SH-SY5Y (cell line): ENCODE results near the gene KLF14.

Experiments
- GATA2 ChIP-seq: IDR thresholded peaks from 2 replicates; pipeline ENCODE4 v1.6.1; 2011; ENCODE audit warnings: mild to moderate bottlenecking, low read depth, low read length
- GATA3 ChIP-seq: IDR thresholded peaks from 2 replicates; pipeline ENCODE4 v1.6.1; 2011; ENCODE audit warnings: low read depth, mild to moderate bottlenecking, low read length, moderate library complexity

KLF14 gene

DNA sequence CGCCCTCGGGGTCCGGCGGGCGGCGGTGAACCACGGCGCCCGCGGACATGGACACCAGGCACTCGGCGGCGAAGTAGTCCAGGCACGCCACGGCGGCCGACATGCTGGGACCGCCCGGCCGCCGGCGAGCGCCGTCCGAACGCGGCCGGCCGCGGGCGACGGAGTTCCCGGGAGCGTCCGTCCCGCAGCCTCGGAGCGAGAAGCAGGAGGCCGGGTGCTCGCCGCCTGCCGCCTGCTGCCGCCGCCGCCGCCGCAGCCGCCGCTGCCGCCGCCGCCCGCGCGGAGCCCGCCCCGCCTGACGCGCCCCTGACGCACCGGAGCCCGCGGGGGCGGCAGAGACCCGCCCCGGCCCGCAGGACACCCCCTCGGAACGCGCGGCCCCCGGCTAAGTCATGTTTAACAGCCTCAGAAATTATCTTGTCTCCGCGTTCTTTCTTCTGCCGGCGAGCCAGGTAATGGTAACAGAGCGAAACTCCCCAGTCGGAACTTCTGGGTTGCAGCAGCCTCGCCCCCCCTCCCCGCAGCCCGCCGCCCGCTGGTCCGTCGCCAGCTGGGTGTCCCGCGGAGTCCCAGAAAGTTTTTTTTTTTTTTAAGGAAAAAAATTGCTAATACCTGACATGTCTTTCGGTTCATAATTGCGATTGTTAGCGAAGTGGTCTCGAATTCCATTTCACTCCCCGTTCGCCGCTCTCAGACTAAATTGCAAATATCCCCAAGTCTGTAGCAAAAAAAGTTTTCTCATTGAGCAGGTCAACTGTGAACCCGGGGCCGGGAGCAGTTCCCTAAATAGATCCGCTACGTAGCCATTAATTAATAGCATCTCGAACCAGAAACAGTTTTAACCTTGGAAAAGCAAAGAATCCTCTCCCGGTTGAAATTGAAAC is at the start of gene KLF14:
Gene KLF14 (minus strand): TSS at position 277 of the 884 bp plus-strand sequence. CDS start 174 bp downstream, at position 103.
- no peak for TF ChIP-seq GATA3
- no peak for TF ChIP-seq GATA2

DNA sequence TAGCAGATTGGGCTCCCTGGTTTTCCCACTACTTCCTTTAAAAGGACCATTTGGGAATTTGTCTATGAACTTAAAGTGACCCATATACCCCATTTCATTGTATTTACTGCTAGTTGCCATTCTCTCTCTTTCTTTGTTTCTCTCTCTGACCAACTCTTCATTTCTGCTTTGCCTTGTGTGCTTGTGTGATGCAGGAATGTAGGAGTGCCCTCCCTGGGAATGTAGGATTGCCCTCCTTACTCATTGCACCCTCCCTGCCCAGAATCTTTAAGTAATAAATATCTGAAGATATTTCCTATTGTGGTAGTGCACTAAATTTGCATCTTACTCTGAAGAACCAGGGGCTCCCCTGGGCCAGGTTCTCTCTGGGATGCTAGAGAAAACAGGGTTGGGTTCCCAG is 47.3 kb upstream of the KLF14 start:
- TF ChIP-seq GATA3 (no peak), GATA2 (no peak)

DNA sequence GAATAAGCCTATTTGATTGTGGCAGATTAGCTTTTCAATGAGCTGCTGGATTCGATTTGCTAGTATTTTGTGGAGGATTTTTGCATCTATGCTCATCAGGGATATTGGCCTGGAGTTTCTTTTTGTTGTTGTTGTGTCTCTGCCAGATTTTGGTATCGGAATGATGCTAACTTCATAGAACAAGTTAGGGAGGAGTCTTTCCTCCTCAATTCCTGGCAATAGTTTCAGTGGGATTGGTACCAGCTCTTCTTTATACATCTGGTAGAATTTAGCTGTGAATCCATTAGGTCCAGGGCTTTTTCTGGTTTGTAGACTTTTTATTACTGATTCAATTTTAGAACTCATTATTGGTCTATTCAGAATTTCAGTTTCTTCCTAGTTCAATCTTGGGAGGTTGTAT is 43.4 kb upstream of the KLF14 start:
- TF ChIP-seq GATA2 = no peak
- no peak for TF ChIP-seq GATA3

DNA sequence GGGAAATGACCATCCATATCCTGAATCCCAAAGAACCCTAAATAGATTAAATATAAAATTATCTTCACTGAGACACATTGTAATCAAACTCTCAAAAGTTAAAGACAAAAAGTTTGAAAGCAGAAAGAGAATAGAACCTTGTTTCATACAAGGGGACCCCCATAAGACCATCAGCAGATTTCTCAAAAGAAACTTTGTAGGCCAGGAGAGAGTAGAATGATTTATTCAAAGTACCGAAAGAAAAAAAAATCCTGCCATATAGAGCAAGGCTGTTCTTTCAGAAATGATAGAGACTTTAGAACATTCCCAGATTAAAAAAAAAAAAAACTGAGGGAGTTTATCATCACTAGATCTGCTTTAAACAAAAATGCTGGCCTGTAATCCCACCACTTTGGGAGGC is 34.8 kb upstream of the KLF14 start:
- no peak for TF ChIP-seq GATA2

DNA sequence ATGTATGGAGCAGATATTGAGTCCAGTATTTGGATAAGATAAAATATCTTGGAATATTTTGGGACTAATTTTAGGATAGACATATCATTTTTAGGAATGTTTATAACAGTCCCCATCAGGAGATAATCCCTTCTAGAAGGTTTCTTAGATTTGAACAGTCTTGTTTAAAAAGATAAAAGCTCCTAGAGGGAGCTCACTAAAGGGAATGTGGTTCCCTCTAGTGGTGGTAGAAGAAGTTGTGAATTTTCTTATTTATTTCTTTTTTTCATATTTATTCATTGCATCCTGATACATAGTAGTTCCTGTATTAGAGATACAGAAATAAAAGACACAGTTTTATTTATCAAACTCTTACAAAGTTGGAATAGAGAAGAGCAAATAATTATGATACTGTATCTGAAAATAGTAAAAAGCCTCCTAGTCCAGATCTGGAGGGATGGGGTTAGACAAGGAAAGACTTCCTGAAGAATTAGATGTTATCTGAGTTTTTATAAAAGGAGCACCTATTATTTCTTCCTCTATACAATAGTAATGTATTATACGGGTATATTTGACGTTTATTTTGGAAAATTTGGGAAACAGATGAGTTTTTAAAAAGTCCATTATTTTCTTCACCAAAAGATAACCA is 24.5 kb upstream of the KLF14 start:
- no peak for TF ChIP-seq GATA3
- TF ChIP-seq GATA2 = no peak

DNA sequence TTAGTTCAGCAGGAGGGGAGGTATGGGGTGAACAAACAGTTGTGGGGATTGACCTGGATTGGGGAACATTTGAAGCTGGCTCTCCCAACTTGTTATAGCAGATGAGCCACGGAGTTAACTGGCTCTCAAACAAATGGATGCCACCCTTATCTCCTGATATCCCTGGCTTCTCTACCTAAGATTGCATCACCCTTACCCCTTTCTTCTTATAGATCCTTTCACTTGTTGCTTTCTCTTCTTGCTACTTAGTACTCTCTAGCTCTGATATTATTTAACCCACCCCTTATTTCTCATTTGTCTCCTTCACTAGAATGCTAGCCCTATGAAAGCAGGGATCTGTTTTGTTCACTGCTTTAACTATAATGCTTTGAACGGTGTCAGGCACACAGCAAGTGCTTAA is 22.3 kb upstream of the KLF14 start:
- TF ChIP-seq GATA3 = no peak
- no peak for TF ChIP-seq GATA2

DNA sequence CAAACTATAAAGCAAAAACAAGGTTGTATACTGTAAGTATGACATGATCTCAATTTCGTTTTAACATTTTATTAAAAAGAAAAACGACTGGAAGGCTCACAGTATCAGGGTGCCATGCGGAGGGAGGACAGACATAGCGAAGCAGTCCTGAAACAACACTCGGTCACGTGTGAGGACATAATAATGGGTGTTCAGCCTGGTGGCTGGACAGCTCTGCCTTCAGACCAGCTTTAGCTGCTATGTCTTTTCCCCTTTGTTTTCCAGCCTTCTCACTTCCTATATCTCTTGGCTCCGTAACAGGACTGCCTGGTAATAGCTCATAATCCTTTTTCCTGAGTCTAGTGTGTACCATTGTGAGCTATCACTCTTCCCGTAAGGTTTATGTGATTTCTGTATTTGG is 18.4 kb upstream of the KLF14 start:
- no peak for TF ChIP-seq GATA3
- TF ChIP-seq GATA2 = no peak

DNA sequence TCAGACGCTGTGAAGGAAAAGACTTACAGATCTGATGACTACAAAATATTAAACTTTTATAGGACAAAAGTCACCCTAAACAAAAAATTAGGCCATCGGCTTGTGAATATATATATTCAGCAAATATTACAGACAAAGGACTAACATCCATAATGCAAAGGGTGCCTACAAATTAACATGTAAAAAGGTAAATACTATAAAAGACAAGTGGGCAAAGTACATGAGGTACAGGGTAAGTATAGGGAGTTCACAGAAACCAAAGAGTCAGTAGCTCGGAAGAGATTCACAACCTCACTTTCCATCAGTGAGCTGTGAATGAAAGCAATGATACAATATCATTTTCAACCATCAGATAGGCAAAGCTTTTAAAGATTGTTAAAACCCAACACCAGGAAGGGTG is 16.7 kb upstream of the KLF14 start:
- TF ChIP-seq GATA2 = no peak
- no peak for TF ChIP-seq GATA3

DNA sequence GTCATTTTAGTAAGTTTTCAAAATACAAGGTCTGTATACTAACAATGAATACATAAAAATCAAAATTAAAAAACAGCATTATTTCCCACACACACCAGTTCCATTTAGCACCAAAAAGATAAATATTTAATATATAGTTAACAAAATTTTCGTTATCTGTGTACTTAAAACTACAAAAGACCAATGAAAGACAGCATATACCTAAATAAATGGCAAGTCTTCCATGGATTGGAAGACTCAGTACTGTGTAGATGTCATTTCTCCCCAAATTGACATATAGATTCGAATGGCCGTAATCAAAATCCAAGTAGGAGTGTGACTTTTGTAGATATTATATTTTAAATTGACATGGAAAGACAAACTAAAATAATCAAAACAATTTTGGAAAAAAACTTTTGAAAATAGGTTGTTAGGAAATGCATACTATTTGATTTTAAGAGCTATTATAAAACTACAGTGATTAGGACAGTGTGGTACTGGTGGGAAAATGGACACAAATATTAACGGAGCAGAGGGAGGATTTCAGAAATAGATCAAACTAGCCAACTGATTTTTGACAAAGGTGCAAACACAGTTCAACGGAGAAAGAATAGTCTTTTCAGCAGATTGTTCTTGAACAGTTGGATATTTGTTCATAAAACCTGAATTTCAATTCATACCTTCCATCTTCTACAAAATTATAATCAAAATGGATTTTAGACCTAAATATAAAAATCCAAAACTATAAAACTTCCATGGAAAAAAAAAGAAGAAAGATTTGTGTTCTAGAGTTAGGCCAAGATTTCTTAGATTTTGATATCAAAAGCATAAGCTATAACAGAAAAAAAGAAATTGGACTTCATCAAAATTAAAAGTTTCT is 14.8 kb upstream of the KLF14 start:
- TF ChIP-seq GATA2 (no peak), GATA3 (no peak)

DNA sequence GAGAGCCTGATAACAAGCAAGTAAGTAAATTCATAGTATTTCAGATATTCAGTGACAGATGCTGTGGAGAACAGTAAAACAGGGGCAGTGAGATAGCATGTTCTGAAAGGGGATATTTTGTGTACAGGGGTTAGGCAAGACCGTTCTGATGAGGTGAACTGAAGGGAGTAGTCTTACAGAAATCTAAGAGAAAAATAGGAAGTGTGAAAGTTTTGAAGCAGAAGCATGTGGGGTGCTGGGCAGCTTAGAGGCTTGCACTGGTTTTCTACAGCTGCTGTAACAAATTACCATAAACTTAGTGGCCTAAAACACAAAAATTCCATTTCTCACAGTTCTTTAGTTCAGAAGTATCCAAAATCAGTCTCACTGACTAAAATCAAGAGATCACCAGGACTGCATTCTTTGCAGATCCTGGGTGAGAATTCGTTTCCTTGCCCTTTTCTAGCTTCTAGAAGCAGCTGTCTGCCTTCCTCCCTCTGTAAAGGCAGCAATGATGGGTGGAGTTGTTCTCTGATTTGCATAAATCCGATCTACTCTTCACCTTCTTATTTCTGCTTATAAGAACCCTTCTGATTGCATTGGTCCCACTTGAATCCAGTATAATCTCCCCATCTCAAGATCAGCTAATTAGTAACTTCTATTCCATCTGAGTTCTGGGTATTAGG is 7.5 kb upstream of the KLF14 start:
- TF ChIP-seq GATA2 (no peak), GATA3 (no peak)

DNA sequence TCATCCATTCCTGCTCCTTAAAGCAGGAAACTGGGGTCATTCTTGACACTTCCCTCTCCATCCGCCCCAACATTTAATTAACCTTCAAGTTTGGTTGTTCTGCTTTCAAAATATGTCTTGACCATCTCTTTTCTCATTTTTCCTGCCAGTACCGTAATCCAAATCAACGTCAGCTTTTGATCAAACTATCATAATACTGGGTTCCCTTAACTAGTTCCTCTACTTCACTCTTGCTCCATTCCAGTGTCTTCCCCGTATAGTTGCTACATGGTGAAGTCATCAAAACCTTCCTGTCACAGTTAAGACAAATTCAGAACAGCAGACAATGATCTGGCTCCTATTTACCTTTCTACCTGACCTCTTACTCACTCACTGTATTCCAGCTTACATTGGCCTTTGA is 6.6 kb upstream of the KLF14 start:
- TF ChIP-seq GATA3 (no peak), GATA2 (no peak)

DNA sequence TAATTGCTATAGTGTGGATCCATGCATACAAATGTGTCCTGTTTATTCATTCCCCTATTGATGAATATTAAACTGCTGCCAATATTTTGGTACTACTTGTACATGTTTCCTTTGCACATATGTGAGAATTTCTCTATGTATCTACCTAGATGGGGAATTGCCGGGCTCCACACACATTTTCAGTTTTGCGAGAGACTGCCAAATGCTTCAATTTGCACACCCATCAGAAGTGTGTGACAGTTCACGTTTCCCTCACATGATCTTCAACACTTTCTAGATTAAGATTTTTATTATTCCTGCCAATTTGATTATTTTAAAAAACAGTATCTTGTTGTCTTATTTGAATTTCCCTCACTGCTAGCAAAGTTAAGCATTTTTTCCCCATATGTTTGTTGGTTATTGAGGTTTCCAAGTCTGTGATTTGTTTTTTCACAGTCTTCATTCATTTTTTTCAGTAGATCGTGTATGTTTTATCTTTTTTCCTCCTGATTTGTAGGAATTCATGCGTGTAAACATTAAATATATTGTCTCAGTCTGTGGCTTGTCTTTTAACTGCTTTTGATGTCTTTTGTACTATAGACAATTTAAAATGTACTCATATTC is 2.4 kb upstream of the KLF14 start:
- TF ChIP-seq GATA3 (no peak), GATA2 (no peak)

DNA sequence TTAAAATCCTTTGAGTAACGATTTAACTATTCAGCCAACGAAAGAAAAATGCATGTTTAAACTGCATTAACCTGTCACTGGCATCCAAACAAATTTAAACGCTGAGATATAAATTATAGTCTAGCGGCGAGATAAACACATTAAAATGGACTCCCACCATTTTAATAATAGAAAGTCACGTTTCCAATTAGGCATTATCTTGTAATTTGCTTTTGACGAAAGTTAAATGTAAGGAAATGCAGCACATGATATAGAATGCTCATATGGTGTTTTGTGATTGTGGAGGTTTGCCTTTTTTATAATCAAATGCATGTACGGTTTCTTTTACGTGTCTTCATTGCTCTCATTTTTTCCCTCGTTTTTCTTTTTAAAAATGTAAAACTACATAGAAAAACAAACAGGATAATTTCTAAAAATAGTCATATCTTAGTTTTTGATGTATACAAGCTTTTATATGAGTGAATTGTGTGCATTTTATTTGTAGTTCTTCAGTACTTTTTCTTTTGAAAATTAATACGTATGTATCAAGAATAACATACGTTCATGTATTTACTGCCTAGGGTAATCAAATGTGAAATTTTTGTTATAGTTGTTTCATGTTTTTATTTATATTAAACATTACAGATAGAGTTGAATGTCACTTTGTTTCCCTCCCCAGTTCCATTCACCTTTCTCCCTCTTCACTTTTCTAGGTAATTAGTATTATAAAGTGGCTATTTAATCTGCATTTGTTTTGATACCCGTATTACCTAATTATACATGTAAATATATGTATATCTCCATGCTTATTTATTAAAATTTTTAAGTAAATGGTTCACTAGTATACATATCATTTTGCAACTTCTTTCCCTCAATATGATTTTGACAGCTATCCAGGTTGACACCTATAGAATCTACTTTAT is 1.1 kb upstream of the KLF14 start:
- TF ChIP-seq GATA2 (no peak), GATA3 (no peak)
